Measurements from ENCODE around the gene ZNF710. TPM values are rescaled to one million over a fixed set of nuclear protein-coding genes. Genes with fewer than 3 reads are reported as not detected.
A peak's percentile ranks its signal among the peaks of the same experiment; 100 is the strongest.

Gene ZNF710
- total RNA-seq, 1 experiment from 2014 or later = 40.7 TPM

- Histone ChIP-seq H4K20me1 (ENCODE audit: control insufficient read depth, insufficient read depth, insufficient read length) (no peaks in the 10 kb centered on the region), H2AK5ac (ENCODE audit: insufficient read length, low read length) (no peak overlapping the region), H4K5ac (ENCODE audit: insufficient read length, low read depth, low read length) (no peak overlapping the region), H4K91ac (ENCODE audit: insufficient read length, low read depth, low read length) (no peak overlapping the region), H3K27ac (ENCODE audit: insufficient read length, low read depth, low read length) (no peak overlapping the region), H3K23ac (ENCODE audit: insufficient read length, low read depth, low read length) (no peak overlapping the region), H3K56ac (ENCODE audit: insufficient read length, low read depth, low read length) (no peak overlapping the region), H2BK12ac (ENCODE audit: insufficient read length, low read depth, low read length) (no peak overlapping the region), H3T11ph (ENCODE audit: low read length) (no peak overlapping the region), H3K4me1 (ENCODE audit: insufficient read depth, low read length) (no peaks in the 10 kb centered on the region), H3K14ac (ENCODE audit: insufficient read depth, low read length) (no peak overlapping the region), H4K8ac (replicated peaks; ENCODE audit: insufficient read length, low read depth, low read length) (no peak overlapping the region), H3K18ac (ENCODE audit: insufficient read length, low read depth, low read length) (no peak overlapping the region), H3K27me3 (ENCODE audit: insufficient read depth, low read length) (no peaks in the 10 kb centered on the region), H2BK120ac (ENCODE audit: low read depth, low read length, poor library complexity, severe bottlenecking) (no peak overlapping the region), H3K4ac (ENCODE audit: low read depth, low read length) (no peak overlapping the region), H3K4me2 (ENCODE audit: insufficient read depth, insufficient read length, low read length) (no peak overlapping the region), H2BK5ac (ENCODE audit: insufficient read length, low read length) (no peak overlapping the region), H3K23me2 (ENCODE audit: insufficient read length, low read depth, low read length, poor library complexity, severe bottlenecking) (no peaks in the 10 kb centered on the region), H3K79me1 (ENCODE audit: insufficient read depth, low read depth, low read length, poor library complexity, severe bottlenecking) (no peaks in the 10 kb centered on the region), H2BK15ac (ENCODE audit: low read depth, low read length) (no peak overlapping the region), H3K79me2 (ENCODE audit: insufficient read depth, low read length) (no peaks in the 10 kb centered on the region), H2AFZ (ENCODE audit: low read length) (no peak overlapping the region), H3K9me3 (ENCODE audit: control insufficient read depth, low read depth, low read length) (no peaks in the 10 kb centered on the region), H3K9ac (ENCODE audit: extremely low read depth, insufficient read length, low read length) (no peak overlapping the region), H2BK20ac (ENCODE audit: low read depth, low read length, poor library complexity, severe bottlenecking) (no peak overlapping the region)
- no CpG with 5 or more reads among the region's 4 CpGs for WGBS (ENCODE audit: extremely low coverage, insufficient read length, low lambda C conversion rate)
- Mint-ChIP-seq H3K9me3 (peaks cover 3 to 6% of the 10 kb centered on the region in 2 experiments; a peak in 4 of 5 replicates), H3K36me3 (ENCODE audit: insufficient read depth in 1 of 3, low read depth in 3 of 3) (peaks cover 0 to 3% (median 0%) of the 10 kb centered on the region in 3 experiments; a peak in 1 of 7 replicates), H3K27ac (no peak overlapping the region), H3K4me1 (no peaks in the 10 kb centered on the region; a peak in 2 of 4 replicates), H3K27me3 (ENCODE audit: low read depth) (peaks cover 18% of the 10 kb centered on the region), H3K4me3 (no peak overlapping the region)
- TF ChIP-seq CTCF (conservative IDR thresholded peaks at IDR 0.05) = peak; percentile 89
- peak; percentile 91 for DNase-seq
These were observed 29.5 kb upstream of the ZNF710 start for GRCh38 chr15:89971592-89971997.
